Type B pancreatic cell (in vitro differentiated cells): ENCODE measurements around the gene CACNA1B. TPM values are rescaled to one million over a fixed set of nuclear protein-coding genes. Genes with fewer than 3 reads are reported as not detected.

Experiments used
- DNase-seq: peaks from one replicate; pipeline ENCODE4 v3.0.0; 2021; ENCODE audit warnings: mixed read lengths; ENCODE audit not compliant: unreplicated experiment; ENCODE audit errors: extremely low spot score
- H3K27ac Mint-ChIP-seq: 2 replicates; pipeline ENCODE4 v1.8.0; 2021; ENCODE audit warnings: mild to moderate bottlenecking, mixed read lengths
- H3K27me3 Mint-ChIP-seq: 2 replicates; pipeline ENCODE4 v1.8.0; 2021; ENCODE audit warnings: mixed read lengths
- H3K36me3 Mint-ChIP-seq: 2 replicates; pipeline ENCODE4 v1.8.0; 2021; ENCODE audit warnings: mixed read lengths
- H3K4me1 Mint-ChIP-seq: one replicate; pipeline ENCODE4 v1.8.0; 2021; ENCODE audit warnings: mixed read lengths; ENCODE audit not compliant: unreplicated experiment
- H3K4me3 Mint-ChIP-seq: 2 replicates; pipeline ENCODE4 v1.8.0; 2021; ENCODE audit warnings: mild to moderate bottlenecking, mixed read lengths
- H3K9me3 Mint-ChIP-seq: 2 replicates; pipeline ENCODE4 v1.8.0; 2021; ENCODE audit warnings: mixed read lengths
- total RNA-seq: library from RNA; stranded (reverse); gene quantifications from 2 replicates; pipeline ENCODE4 v1.2.1, GENCODE V29; 2021; ENCODE audit warnings: low replicate concordance
- TF ChIP-seq, protein P1 (sequence below): fragments of 200-600 bp; sonication (generic); conservative IDR thresholded peaks from 2 replicates; pipeline ENCODE4 v1.5.0; 2021; ENCODE audit warnings: antibody characterized with exemption, mild to moderate bottlenecking

CACNA1B gene
- total RNA-seq, 1 donor from 2014 or later, result 2.4 TPM

DNA sequence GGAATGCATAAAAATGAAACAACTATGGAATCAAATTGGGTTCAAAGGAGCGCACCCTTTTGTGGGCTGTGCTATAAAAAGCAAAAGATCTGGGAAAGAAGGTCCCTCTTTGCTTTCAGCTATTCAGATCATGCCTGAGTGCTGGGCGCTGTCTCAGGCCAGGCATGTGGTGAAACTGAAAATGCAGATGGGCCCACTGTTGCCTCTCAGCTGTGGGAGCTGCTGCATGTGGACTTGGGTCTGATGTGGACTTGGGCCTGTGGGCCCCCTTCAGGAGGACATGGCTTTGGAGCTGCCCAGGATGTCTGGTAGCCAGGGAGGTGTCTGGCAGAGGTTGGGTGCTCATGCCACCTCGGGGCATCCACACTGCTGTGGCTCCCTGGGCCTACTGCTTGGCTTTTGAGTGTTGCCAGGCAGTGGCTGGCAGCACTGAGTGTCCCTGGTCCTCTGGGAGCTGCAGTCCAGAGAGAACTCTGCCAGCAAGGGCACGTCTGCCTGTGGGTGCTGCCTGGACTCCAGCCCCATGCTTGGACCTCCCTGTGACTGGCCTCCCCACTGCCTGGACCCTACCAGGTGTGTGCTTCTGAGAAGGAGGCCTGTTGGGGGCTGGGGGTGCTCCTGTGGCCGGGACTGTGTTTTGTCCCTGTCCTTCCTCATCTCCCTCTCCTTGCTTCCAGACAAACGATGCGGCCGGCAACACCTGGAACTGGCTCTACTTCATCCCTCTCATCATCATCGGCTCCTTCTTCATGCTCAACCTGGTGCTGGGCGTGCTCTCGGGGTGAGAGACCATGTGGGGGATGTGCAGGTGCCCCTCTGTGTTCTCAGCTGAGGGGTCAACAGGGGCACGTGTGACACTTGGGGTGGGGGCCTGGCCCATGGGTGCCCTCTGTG, 74.3 kb downstream of the CACNA1B start:
- TF ChIP-seq, protein P1, sequence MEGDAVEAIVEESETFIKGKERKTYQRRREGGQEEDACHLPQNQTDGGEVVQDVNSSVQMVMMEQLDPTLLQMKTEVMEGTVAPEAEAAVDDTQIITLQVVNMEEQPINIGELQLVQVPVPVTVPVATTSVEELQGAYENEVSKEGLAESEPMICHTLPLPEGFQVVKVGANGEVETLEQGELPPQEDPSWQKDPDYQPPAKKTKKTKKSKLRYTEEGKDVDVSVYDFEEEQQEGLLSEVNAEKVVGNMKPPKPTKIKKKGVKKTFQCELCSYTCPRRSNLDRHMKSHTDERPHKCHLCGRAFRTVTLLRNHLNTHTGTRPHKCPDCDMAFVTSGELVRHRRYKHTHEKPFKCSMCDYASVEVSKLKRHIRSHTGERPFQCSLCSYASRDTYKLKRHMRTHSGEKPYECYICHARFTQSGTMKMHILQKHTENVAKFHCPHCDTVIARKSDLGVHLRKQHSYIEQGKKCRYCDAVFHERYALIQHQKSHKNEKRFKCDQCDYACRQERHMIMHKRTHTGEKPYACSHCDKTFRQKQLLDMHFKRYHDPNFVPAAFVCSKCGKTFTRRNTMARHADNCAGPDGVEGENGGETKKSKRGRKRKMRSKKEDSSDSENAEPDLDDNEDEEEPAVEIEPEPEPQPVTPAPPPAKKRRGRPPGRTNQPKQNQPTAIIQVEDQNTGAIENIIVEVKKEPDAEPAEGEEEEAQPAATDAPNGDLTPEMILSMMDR, result no peak
- no peak overlapping the region for H3K4me3 Mint-ChIP-seq

GRCh38 chr9:137952976-137953666, 75.5 kb downstream of the CACNA1B start:
- H3K36me3 Mint-ChIP-seq, result no peaks in the 10 kb centered on the region
- TF ChIP-seq, protein P1, result no peak
- H3K4me1 Mint-ChIP-seq, result no peaks in the 10 kb centered on the region
- no peak overlapping the region for H3K4me3 Mint-ChIP-seq
- H3K27me3 Mint-ChIP-seq, result peaks cover 3% of the 10 kb centered on the region
- no peak overlapping the region for H3K27ac Mint-ChIP-seq
- no peak for DNase-seq
- H3K9me3 Mint-ChIP-seq, result no peaks in the 10 kb centered on the region

More for the DNA sequence above, 74.3 kb downstream of the CACNA1B start:
- Mint-ChIP-seq H3K27me3 (no peaks in the 10 kb centered on the region), H3K36me3 (no peaks in the 10 kb centered on the region), H3K4me1 (no peaks in the 10 kb centered on the region), H3K27ac (no peak overlapping the region), H3K9me3 (no peaks in the 10 kb centered on the region)
- DNase-seq, result no peak

DNA sequence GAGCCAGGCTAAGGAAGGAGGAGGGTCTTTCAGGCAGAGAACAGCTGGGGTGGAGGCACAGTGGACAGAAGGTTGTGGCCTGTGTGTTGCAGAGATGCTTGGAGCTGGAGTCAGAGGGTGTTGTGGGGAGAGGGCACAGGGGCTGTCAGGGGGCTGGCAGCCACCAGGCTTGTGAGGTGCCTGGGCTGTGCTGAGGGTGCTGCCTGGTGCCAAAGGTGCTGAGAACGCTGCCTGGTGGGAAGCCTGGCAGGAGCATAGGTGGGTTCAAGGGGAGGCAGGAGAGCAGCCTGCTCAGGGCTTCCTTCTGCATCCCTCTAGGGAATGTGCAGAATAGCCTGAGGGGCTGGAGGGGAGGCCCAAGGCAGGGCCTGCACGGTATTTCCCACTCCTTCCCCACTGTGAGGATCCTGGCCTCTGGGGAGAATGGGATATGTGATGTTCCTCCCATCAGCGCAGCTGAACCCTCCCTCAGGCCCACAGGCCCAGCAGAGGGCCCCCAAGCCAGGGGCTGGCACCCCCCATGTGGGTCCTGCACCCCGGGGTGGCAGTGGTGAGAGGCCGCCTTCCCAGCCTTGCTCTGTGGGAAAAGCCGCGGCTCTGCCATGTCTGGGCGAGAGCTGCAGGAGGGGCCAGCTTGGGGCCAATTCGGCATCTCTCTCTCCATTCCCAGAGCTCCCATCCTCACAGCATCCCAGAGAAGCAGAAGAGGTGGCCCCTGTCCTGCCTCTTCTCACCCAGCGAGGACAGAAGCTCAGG, 76.3 kb downstream of the CACNA1B start:
- Mint-ChIP-seq H3K27ac (no peak overlapping the region), H3K4me1 (no peaks in the 10 kb centered on the region), H3K9me3 (no peaks in the 10 kb centered on the region), H3K4me3 (no peak overlapping the region), H3K27me3 (peaks cover 3% of the 10 kb centered on the region), H3K36me3 (no peaks in the 10 kb centered on the region)
- peak; percentile 68 for DNase-seq
- TF ChIP-seq, protein P1, result no peak

DNA sequence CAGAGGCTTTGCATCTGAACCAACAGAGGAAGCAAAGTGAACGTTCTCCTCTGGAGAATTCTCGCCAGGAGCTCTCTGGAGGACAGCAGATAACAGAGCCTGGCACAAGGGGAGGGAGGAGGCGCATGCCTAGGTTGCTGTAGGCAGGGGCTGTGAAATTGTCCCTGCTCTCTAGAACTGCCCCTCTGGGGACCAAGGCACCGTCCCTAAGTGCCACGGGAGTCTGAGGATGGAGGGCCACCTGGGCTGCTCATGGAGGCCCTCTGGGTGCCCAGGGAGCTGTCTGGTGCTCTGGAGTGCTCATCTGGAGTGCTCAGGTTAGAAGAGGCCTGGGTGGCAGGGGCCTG, 77.6 kb downstream of the CACNA1B start:
- H3K27me3 Mint-ChIP-seq, result peaks cover 3% of the 10 kb centered on the region
- H3K4me3 Mint-ChIP-seq, result no peak overlapping the region
- peak; percentile 53 for DNase-seq
- no peak overlapping the region for H3K27ac Mint-ChIP-seq
- no peaks in the 10 kb centered on the region for H3K4me1 Mint-ChIP-seq
- H3K36me3 Mint-ChIP-seq, result no peaks in the 10 kb centered on the region
- TF ChIP-seq, protein P1, result no peak
- no peaks in the 10 kb centered on the region for H3K9me3 Mint-ChIP-seq

DNA sequence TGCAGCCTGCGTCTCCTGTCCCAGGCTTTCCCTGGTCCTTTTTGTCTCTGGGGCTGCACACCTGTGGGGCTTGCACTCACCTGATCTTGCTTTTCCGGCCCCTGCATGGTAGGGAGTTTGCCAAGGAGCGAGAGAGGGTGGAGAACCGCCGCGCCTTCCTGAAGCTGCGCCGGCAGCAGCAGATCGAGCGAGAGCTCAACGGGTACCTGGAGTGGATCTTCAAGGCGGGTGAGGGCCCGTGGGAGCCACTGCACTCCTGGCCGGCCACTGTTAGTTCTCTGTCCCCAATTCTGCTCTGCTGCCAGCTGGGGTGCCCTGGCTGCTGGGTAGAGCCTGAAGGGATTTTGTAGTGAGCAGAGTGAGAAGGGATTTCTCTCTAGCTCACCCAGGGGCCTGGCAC, 78.0 kb downstream of the CACNA1B start:
- Mint-ChIP-seq H3K4me3 (no peak overlapping the region), H3K4me1 (no peaks in the 10 kb centered on the region), H3K36me3 (no peaks in the 10 kb centered on the region), H3K9me3 (no peaks in the 10 kb centered on the region), H3K27ac (no peak overlapping the region), H3K27me3 (peaks cover 3% of the 10 kb centered on the region)
- TF ChIP-seq, protein P1, result no peak
- DNase-seq, result no peak
